Daoy (cell line): ENCODE data around the gene MLXIPL. TPM values are rescaled to one million over a fixed set of nuclear protein-coding genes. Genes with fewer than 3 reads are reported as not detected.
"Not testable (repeated sequence)": the region's sequence is repeated elsewhere in the genome, so short reads cannot be mapped to it uniquely, and the experiment has no call there.

ENCODE experiments used
- DNase-seq: peaks from one replicate; pipeline ENCODE4 v3.0.0-alpha.2; 2015; ENCODE audit warnings: low read depth
- total RNA-seq: library from RNA; depleted of rRNA; stranded (reverse); fragments of >200 nt; shearing (Covaris generic); gene quantifications from 2 replicates; pipeline ENCODE4 v1.2.3, GENCODE V29; 2014

Gene MLXIPL
- total RNA-seq, 1 experiment from 2014 or later = 5.4 TPM

- DNase-seq = no peak
These were observed 21.4 kb upstream of the MLXIPL start for GRCh38 chr7:73645643-73646174.

- no peak for DNase-seq
These were observed 20.5 kb upstream of the MLXIPL start for GRCh38 chr7:73644688-73645286.

GRCh38 chr7:73642834-73643233, 18.5 kb upstream of the MLXIPL start:
- DNase-seq = no peak

GRCh38 chr7:73638911-73639310, 14.6 kb upstream of the MLXIPL start:
- no peak for DNase-seq

- no peak for DNase-seq
These were observed 11.3 kb upstream of the MLXIPL start for GRCh38 chr7:73635428-73636200.

- no peak for DNase-seq
These were observed 9.5 kb upstream of the MLXIPL start for GRCh38 chr7:73633844-73634243.

GRCh38 chr7:73633323-73633722, 9.0 kb upstream of the MLXIPL start:
- no peak for DNase-seq

- no peak for DNase-seq
These were observed 7.2 kb upstream of the MLXIPL start for GRCh38 chr7:73631558-73631957.

GRCh38 chr7:73628504-73628903, 4.2 kb upstream of the MLXIPL start:
- no peak for DNase-seq

GRCh38 chr7:73626814-73627213, 2.5 kb upstream of the MLXIPL start:
- DNase-seq = peak; percentile 64

- no peak for DNase-seq
These were observed 954 bp upstream of the MLXIPL start for GRCh38 chr7:73625276-73625675.

GRCh38 chr7:73624669-73625001, 313 bp upstream of the MLXIPL start:
- no peak for DNase-seq

GRCh38 chr7:73622909-73623797, 1.2 kb downstream of the MLXIPL start:
- no peak for DNase-seq

GRCh38 chr7:73622527-73622908, 1.8 kb downstream of the MLXIPL start:
- no peak for DNase-seq

- DNase-seq = no peak
These were observed 2.9 kb downstream of the MLXIPL start for GRCh38 chr7:73621168-73622063.

- not testable (repeated sequence) for DNase-seq
These were observed 4.9 kb downstream of the MLXIPL start for GRCh38 chr7:73619394-73619793.

GRCh38 chr7:73618538-73618937, 5.8 kb downstream of the MLXIPL start:
- DNase-seq = no peak

GRCh38 chr7:73617520-73617919, 6.8 kb downstream of the MLXIPL start:
- DNase-seq = not testable (repeated sequence)

GRCh38 chr7:73615886-73616285, 8.4 kb downstream of the MLXIPL start:
- DNase-seq = peak; percentile 57

- not testable (repeated sequence) for DNase-seq
These were observed 9.4 kb downstream of the MLXIPL start for GRCh38 chr7:73614937-73615336.
